ENCODE results near the gene LSAMP. TPM values are rescaled to one million over a fixed set of nuclear protein-coding genes. Genes with fewer than 3 reads are reported as not detected.

LSAMP gene
- total RNA-seq, 2 experiments from 2014 or later, result not detected

- Mint-ChIP-seq H3K36me3 (no peaks in the 10 kb centered on the region), H3K27ac (no peak overlapping the region), H3K27me3 (no peaks in the 10 kb centered on the region), H3K4me1 (no peaks in the 10 kb centered on the region), H3K9me3 (peaks cover 2% of the 10 kb centered on the region), H3K4me3 (no peak overlapping the region)
- DNase-seq, result no peak
Measured at GRCh38 chr3:116350119-116350733, 95.1 kb downstream of the LSAMP start.

- Mint-ChIP-seq H3K27me3 (no peaks in the 10 kb centered on the region), H3K9me3 (no peaks in the 10 kb centered on the region), H3K4me1 (no peaks in the 10 kb centered on the region), H3K36me3 (no peaks in the 10 kb centered on the region), H3K4me3 (no peak overlapping the region), H3K27ac (no peak overlapping the region)
- no peak for DNase-seq
Measured at GRCh38 chr3:116348216-116348615, 97.1 kb downstream of the LSAMP start.

- Mint-ChIP-seq H3K9me3 (peaks cover 1% of the 10 kb centered on the region), H3K27me3 (no peaks in the 10 kb centered on the region), H3K4me3 (no peak overlapping the region), H3K36me3 (no peaks in the 10 kb centered on the region), H3K27ac (no peak overlapping the region), H3K4me1 (no peaks in the 10 kb centered on the region)
- DNase-seq, result no peak
Measured at GRCh38 chr3:116342499-116342898, 102.8 kb downstream of the LSAMP start.

GRCh38 chr3:116341899-116342298 is 103.4 kb downstream of the LSAMP start:
- H3K36me3 Mint-ChIP-seq, result no peaks in the 10 kb centered on the region
- no peak overlapping the region for H3K4me3 Mint-ChIP-seq
- H3K27me3 Mint-ChIP-seq, result no peaks in the 10 kb centered on the region
- H3K27ac Mint-ChIP-seq, result no peak overlapping the region
- DNase-seq, result no peak
- no peaks in the 10 kb centered on the region for H3K4me1 Mint-ChIP-seq
- peaks cover 1% of the 10 kb centered on the region for H3K9me3 Mint-ChIP-seq

GRCh38 chr3:116341381-116341780 is 103.9 kb downstream of the LSAMP start:
- Mint-ChIP-seq H3K27me3 (no peaks in the 10 kb centered on the region), H3K36me3 (no peaks in the 10 kb centered on the region), H3K27ac (no peak overlapping the region), H3K4me1 (no peaks in the 10 kb centered on the region), H3K4me3 (no peak overlapping the region), H3K9me3 (peaks cover 1% of the 10 kb centered on the region)
- DNase-seq, result no peak

GRCh38 chr3:116340680-116341216 is 104.5 kb downstream of the LSAMP start:
- Mint-ChIP-seq H3K27me3 (no peaks in the 10 kb centered on the region), H3K4me1 (no peaks in the 10 kb centered on the region), H3K9me3 (peaks cover 1% of the 10 kb centered on the region), H3K4me3 (no peak overlapping the region), H3K36me3 (no peaks in the 10 kb centered on the region), H3K27ac (no peak overlapping the region)
- DNase-seq, result no peak

GRCh38 chr3:116339441-116340028 is 105.8 kb downstream of the LSAMP start:
- Mint-ChIP-seq H3K4me1 (no peaks in the 10 kb centered on the region), H3K27ac (no peak overlapping the region), H3K36me3 (no peaks in the 10 kb centered on the region), H3K9me3 (peaks cover 1% of the 10 kb centered on the region), H3K4me3 (no peak overlapping the region), H3K27me3 (no peaks in the 10 kb centered on the region)
- no peak for DNase-seq

- no peak for DNase-seq
- Mint-ChIP-seq H3K36me3 (no peaks in the 10 kb centered on the region), H3K4me1 (no peaks in the 10 kb centered on the region), H3K4me3 (no peak overlapping the region), H3K9me3 (peaks cover 1% of the 10 kb centered on the region), H3K27me3 (no peaks in the 10 kb centered on the region), H3K27ac (no peak overlapping the region)
Measured at GRCh38 chr3:116338713-116339112, 106.6 kb downstream of the LSAMP start.

- no peaks in the 10 kb centered on the region for H3K36me3 Mint-ChIP-seq
- no peaks in the 10 kb centered on the region for H3K27me3 Mint-ChIP-seq
- no peaks in the 10 kb centered on the region for H3K4me1 Mint-ChIP-seq
- H3K4me3 Mint-ChIP-seq, result no peak overlapping the region
- DNase-seq, result no peak
- peaks cover 2% of the 10 kb centered on the region for H3K9me3 Mint-ChIP-seq
- H3K27ac Mint-ChIP-seq, result no peak overlapping the region
Measured at GRCh38 chr3:116337229-116337628, 108.1 kb downstream of the LSAMP start.

GRCh38 chr3:116331380-116331779 is 113.9 kb downstream of the LSAMP start:
- Mint-ChIP-seq H3K27ac (no peak overlapping the region), H3K4me3 (no peak overlapping the region), H3K36me3 (no peaks in the 10 kb centered on the region), H3K27me3 (no peaks in the 10 kb centered on the region), H3K9me3 (peaks cover 5% of the 10 kb centered on the region), H3K4me1 (no peaks in the 10 kb centered on the region)
- no peak for DNase-seq

GRCh38 chr3:116322750-116323375 is 122.4 kb downstream of the LSAMP start:
- H3K4me3 Mint-ChIP-seq, result no peak overlapping the region
- no peak for DNase-seq
- H3K27ac Mint-ChIP-seq, result no peak overlapping the region
- no peaks in the 10 kb centered on the region for H3K4me1 Mint-ChIP-seq
- peaks cover 1% of the 10 kb centered on the region for H3K9me3 Mint-ChIP-seq
- no peaks in the 10 kb centered on the region for H3K27me3 Mint-ChIP-seq
- H3K36me3 Mint-ChIP-seq, result no peaks in the 10 kb centered on the region

GRCh38 chr3:116318370-116318769 is 126.9 kb downstream of the LSAMP start:
- H3K27me3 Mint-ChIP-seq, result no peaks in the 10 kb centered on the region
- no peak for DNase-seq

GRCh38 chr3:116316771-116317170 is 128.5 kb downstream of the LSAMP start:
- DNase-seq, result no peak
- peaks cover 1% of the 10 kb centered on the region for H3K9me3 Mint-ChIP-seq
- H3K4me1 Mint-ChIP-seq, result no peaks in the 10 kb centered on the region
- no peak overlapping the region for H3K27ac Mint-ChIP-seq
- H3K27me3 Mint-ChIP-seq, result no peaks in the 10 kb centered on the region
- no peak overlapping the region for H3K4me3 Mint-ChIP-seq
- no peaks in the 10 kb centered on the region for H3K36me3 Mint-ChIP-seq

More at GRCh38 chr3:116318370-116318769, 126.9 kb downstream of the LSAMP start:
- Mint-ChIP-seq H3K4me1 (no peaks in the 10 kb centered on the region), H3K27ac (no peak overlapping the region), H3K9me3 (peaks cover 1% of the 10 kb centered on the region), H3K36me3 (no peaks in the 10 kb centered on the region), H3K4me3 (no peak overlapping the region)

- H3K27me3 Mint-ChIP-seq, result no peaks in the 10 kb centered on the region
- H3K36me3 Mint-ChIP-seq, result no peaks in the 10 kb centered on the region
- H3K4me1 Mint-ChIP-seq, result no peaks in the 10 kb centered on the region
- no peak for DNase-seq
- peaks cover 1% of the 10 kb centered on the region for H3K9me3 Mint-ChIP-seq
- H3K4me3 Mint-ChIP-seq, result no peak overlapping the region
- no peak overlapping the region for H3K27ac Mint-ChIP-seq
Measured at GRCh38 chr3:116314476-116314875, 130.8 kb downstream of the LSAMP start.

GRCh38 chr3:116306720-116307119 is 138.6 kb downstream of the LSAMP start:
- DNase-seq, result no peak
- Mint-ChIP-seq H3K9me3 (no peaks in the 10 kb centered on the region), H3K4me1 (no peaks in the 10 kb centered on the region), H3K36me3 (no peaks in the 10 kb centered on the region), H3K4me3 (no peak overlapping the region), H3K27ac (no peak overlapping the region), H3K27me3 (no peaks in the 10 kb centered on the region)

GRCh38 chr3:116306149-116306548 is 139.1 kb downstream of the LSAMP start:
- H3K4me1 Mint-ChIP-seq, result no peaks in the 10 kb centered on the region
- H3K4me3 Mint-ChIP-seq, result no peak overlapping the region
- no peaks in the 10 kb centered on the region for H3K27me3 Mint-ChIP-seq
- H3K9me3 Mint-ChIP-seq, result no peaks in the 10 kb centered on the region
- H3K36me3 Mint-ChIP-seq, result no peaks in the 10 kb centered on the region
- no peak overlapping the region for H3K27ac Mint-ChIP-seq
- no peak for DNase-seq

Measured in activated naive CD8-positive, alpha-beta T cell treated with anti-CD3 and anti-CD28 coated beads for 36 hours (primary cell).